Activated T-cell treated with anti-CD3 and anti-CD28 coated beads for 1 hour (primary cell): ENCODE measurements around the gene MGAT5.

ENCODE experiments used
- DNase-seq: peaks from one replicate; pipeline ENCODE4 v3.0.0-alpha.2; 2020; ENCODE audit warnings: low read depth

Gene MGAT5

GRCh38 chr2:134399096-134399495 is 145.2 kb downstream of the MGAT5 start:
- no peak for DNase-seq

- no peak for DNase-seq
Observed at GRCh38 chr2:134401081-134401497, 147.2 kb downstream of the MGAT5 start.

- no peak for DNase-seq
Observed at GRCh38 chr2:134401789-134402188, 147.9 kb downstream of the MGAT5 start.

GRCh38 chr2:134402410-134402809 is 148.5 kb downstream of the MGAT5 start:
- no peak for DNase-seq

GRCh38 chr2:134405611-134406081 is 151.8 kb downstream of the MGAT5 start:
- DNase-seq = no peak

- no peak for DNase-seq
Observed at GRCh38 chr2:134406311-134406710, 152.4 kb downstream of the MGAT5 start.

GRCh38 chr2:134406736-134407135 is 152.9 kb downstream of the MGAT5 start:
- no peak for DNase-seq

- DNase-seq = no peak
Observed at GRCh38 chr2:134407154-134407890, 153.4 kb downstream of the MGAT5 start.

GRCh38 chr2:134408386-134408785 is 154.5 kb downstream of the MGAT5 start:
- no peak for DNase-seq

- DNase-seq = no peak
Observed at GRCh38 chr2:134408791-134409190, 154.9 kb downstream of the MGAT5 start.

GRCh38 chr2:134410006-134410405 is 156.1 kb downstream of the MGAT5 start:
- no peak for DNase-seq

- no peak for DNase-seq
Observed at GRCh38 chr2:134410831-134411231, 157.0 kb downstream of the MGAT5 start.

GRCh38 chr2:134411279-134411827 is 157.5 kb downstream of the MGAT5 start:
- no peak for DNase-seq

GRCh38 chr2:134411828-134412638 is 158.2 kb downstream of the MGAT5 start:
- DNase-seq = peak; percentile 46

- DNase-seq = no peak
Observed at GRCh38 chr2:134412639-134412999, 158.7 kb downstream of the MGAT5 start.

GRCh38 chr2:134413430-134413829 is 159.6 kb downstream of the MGAT5 start:
- no peak for DNase-seq

- no peak for DNase-seq
Observed at GRCh38 chr2:134413912-134414311, 160.0 kb downstream of the MGAT5 start.

- no peak for DNase-seq
Observed at GRCh38 chr2:134416018-134416417, 162.1 kb downstream of the MGAT5 start.

- DNase-seq = no peak
Observed at GRCh38 chr2:134416637-134417036, 162.8 kb downstream of the MGAT5 start.

GRCh38 chr2:134417968-134418582 is 164.2 kb downstream of the MGAT5 start:
- DNase-seq = no peak

- DNase-seq = no peak
Observed at GRCh38 chr2:134420259-134420658, 166.4 kb downstream of the MGAT5 start.

GRCh38 chr2:134420920-134421319 is 167.0 kb downstream of the MGAT5 start:
- no peak for DNase-seq
